ENCODE measurements around the gene ABCC1.
A peak's percentile ranks its signal among the peaks of the same experiment; 100 is the strongest.
"Not testable (repeated sequence)": the region's sequence is repeated elsewhere in the genome, so short reads cannot be mapped to it uniquely, and the experiment has no call there.

ABCC1 gene

GRCh38 chr16:15980329-15980728 lies 30.9 kb downstream of the ABCC1 start:
- no peak for DNase-seq
- 71% methylated on average over 1 of the region's 3 CpGs for WGBS (ENCODE audit: insufficient coverage)
- H3K27ac ChIP-seq (ENCODE audit: insufficient read depth in 1 of 2, low read depth in 1 of 2, low read length in 2 of 2, poor library complexity in 1 of 2, severe bottlenecking in 2 of 2): no peak overlapping the region
- no peak overlapping the region for H3K4me3 ChIP-seq (ENCODE audit: control insufficient read depth in 1 of 7, extremely low read depth in 1 of 7, insufficient read depth in 4 of 7, low read depth in 2 of 7, low read length in 6 of 7)
- POLR2A ChIA-PET: no interaction called here
- H3K36me3 ChIP-seq (ENCODE audit: control insufficient read depth in 4 of 4, insufficient read depth in 4 of 4, low read length in 3 of 4): peaks cover 10 to 56% (median 32%) of the 10 kb centered on the region in 4 experiments
- peaks cover 0 to 27% (median 7%) of the 10 kb centered on the region in 4 experiments for H3K4me1 ChIP-seq (ENCODE audit: control extremely low read depth in 1 of 4, control insufficient read depth in 4 of 4, insufficient read depth in 4 of 4, low read length in 3 of 4)
- H3K27me3 ChIP-seq (replicated peaks in 2 of 5; ENCODE audit: control insufficient read depth in 4 of 5, insufficient read depth in 5 of 5, low read length in 4 of 5): no peaks in the 10 kb centered on the region
- H3K9me3 ChIP-seq (ENCODE audit: control extremely low read depth in 1 of 5, control insufficient read depth in 4 of 5, insufficient read depth in 2 of 5, low read depth in 1 of 5, low read length in 4 of 5): peaks cover 0 to 54% (median 31%) of the 10 kb centered on the region in 5 experiments
- CTCF ChIA-PET: interaction anchor here (0.9 to 2.5 kb wide), 2 partner anchors 13 to 20 kb away, joined by 3 to 7 read pairs; no protein-coding TSS in a partner anchor

GRCh38 chr16:15981382-15981781 lies 32.0 kb downstream of the ABCC1 start:
- WGBS (ENCODE audit: insufficient coverage): 67% methylated on average over 3 of the region's 3 CpGs
- Histone ChIP-seq H3K36me3 (ENCODE audit: control insufficient read depth in 4 of 4, insufficient read depth in 4 of 4, low read length in 3 of 4) (peaks cover 10 to 54% (median 31%) of the 10 kb centered on the region in 4 experiments), H3K27ac (ENCODE audit: insufficient read depth in 1 of 2, low read depth in 1 of 2, low read length in 2 of 2, poor library complexity in 1 of 2, severe bottlenecking in 2 of 2) (no peak overlapping the region), H3K9me3 (ENCODE audit: control extremely low read depth in 1 of 5, control insufficient read depth in 4 of 5, insufficient read depth in 2 of 5, low read depth in 1 of 5, low read length in 4 of 5) (peaks cover 0 to 54% (median 31%) of the 10 kb centered on the region in 5 experiments), H3K4me3 (ENCODE audit: control insufficient read depth in 1 of 7, extremely low read depth in 1 of 7, insufficient read depth in 4 of 7, low read depth in 2 of 7, low read length in 6 of 7) (no peak overlapping the region), H3K4me1 (ENCODE audit: control extremely low read depth in 1 of 4, control insufficient read depth in 4 of 4, insufficient read depth in 4 of 4, low read length in 3 of 4) (peaks cover 0 to 27% (median 7%) of the 10 kb centered on the region in 4 experiments), H3K27me3 (replicated peaks in 2 of 5; ENCODE audit: control insufficient read depth in 4 of 5, insufficient read depth in 5 of 5, low read length in 4 of 5) (no peaks in the 10 kb centered on the region)
- no peak for DNase-seq
- ChIA-PET CTCF (interaction anchor here (0.9 to 2.5 kb wide), 2 partner anchors 14 to 21 kb away, joined by 3 to 7 read pairs; no protein-coding TSS in a partner anchor), POLR2A (no interaction called here)

GRCh38 chr16:15982194-15982915 lies 32.9 kb downstream of the ABCC1 start:
- WGBS (ENCODE audit: insufficient coverage): 72% methylated on average over 2 of the region's 5 CpGs
- H3K27ac ChIP-seq (ENCODE audit: insufficient read depth in 1 of 2, low read depth in 1 of 2, low read length in 2 of 2, poor library complexity in 1 of 2, severe bottlenecking in 2 of 2); DNase-seq; H3K27me3 ChIP-seq (replicated peaks in 2 of 5; ENCODE audit: control insufficient read depth in 4 of 5, insufficient read depth in 5 of 5, low read length in 4 of 5); H3K4me3 ChIP-seq (ENCODE audit: control insufficient read depth in 1 of 7, extremely low read depth in 1 of 7, insufficient read depth in 4 of 7, low read depth in 2 of 7, low read length in 6 of 7): not testable (repeated sequence)
- ChIA-PET CTCF (interaction anchor here (0.6 to 2.5 kb wide), 6 partner anchors 9 to 105 kb away, joined by 3 to 7 read pairs (median 3); no protein-coding TSS in a partner anchor), POLR2A (interaction anchor here (1.1 kb wide), 1 partner anchor 16 kb away, joined by 3 read pairs; no protein-coding TSS in a partner anchor)
- Histone ChIP-seq H3K4me1 (ENCODE audit: control extremely low read depth in 1 of 4, control insufficient read depth in 4 of 4, insufficient read depth in 4 of 4, low read length in 3 of 4) (peaks cover 0 to 26% (median 10%) of the 10 kb centered on the region in 4 experiments), H3K9me3 (ENCODE audit: control extremely low read depth in 1 of 5, control insufficient read depth in 4 of 5, insufficient read depth in 2 of 5, low read depth in 1 of 5, low read length in 4 of 5) (peaks cover 0 to 51% (median 29%) of the 10 kb centered on the region in 5 experiments), H3K36me3 (ENCODE audit: control insufficient read depth in 4 of 4, insufficient read depth in 4 of 4, low read length in 3 of 4) (peaks cover 10 to 48% (median 25%) of the 10 kb centered on the region in 4 experiments)

GRCh38 chr16:15983898-15984297 lies 34.5 kb downstream of the ABCC1 start:
- Histone ChIP-seq H3K36me3 (ENCODE audit: control insufficient read depth in 4 of 4, insufficient read depth in 4 of 4, low read length in 3 of 4) (peaks cover 2 to 32% (median 11%) of the 10 kb centered on the region in 4 experiments), H3K4me1 (ENCODE audit: control extremely low read depth in 1 of 4, control insufficient read depth in 4 of 4, insufficient read depth in 4 of 4, low read length in 3 of 4) (peaks cover 3 to 40% (median 25%) of the 10 kb centered on the region in 4 experiments), H3K4me3 (ENCODE audit: control insufficient read depth in 1 of 7, extremely low read depth in 1 of 7, insufficient read depth in 4 of 7, low read depth in 2 of 7, low read length in 6 of 7) (no peak overlapping the region), H3K9me3 (ENCODE audit: control extremely low read depth in 1 of 5, control insufficient read depth in 4 of 5, insufficient read depth in 2 of 5, low read depth in 1 of 5, low read length in 4 of 5) (peaks cover 0 to 35% (median 19%) of the 10 kb centered on the region in 5 experiments), H3K27ac (ENCODE audit: insufficient read depth in 1 of 2, low read depth in 1 of 2, low read length in 2 of 2, poor library complexity in 1 of 2, severe bottlenecking in 2 of 2) (no peak overlapping the region), H3K27me3 (replicated peaks in 2 of 5; ENCODE audit: control insufficient read depth in 4 of 5, insufficient read depth in 5 of 5, low read length in 4 of 5) (no peaks in the 10 kb centered on the region)
- ChIA-PET CTCF (interaction anchor here (1.2 to 1.4 kb wide), 2 partner anchors 15 to 23 kb away, joined by 3 to 4 read pairs; no protein-coding TSS in a partner anchor), POLR2A (no interaction called here)
- 54% methylated on average over 5 of the region's 5 CpGs for WGBS (ENCODE audit: insufficient coverage)
- peak in 2 of 3 donors; percentile 46 to 60 for DNase-seq

GRCh38 chr16:15985144-15985543 lies 35.7 kb downstream of the ABCC1 start:
- Histone ChIP-seq H3K36me3 (ENCODE audit: control insufficient read depth in 4 of 4, insufficient read depth in 4 of 4, low read length in 3 of 4) (peaks cover 2 to 22% (median 8%) of the 10 kb centered on the region in 4 experiments), H3K27me3 (replicated peaks in 2 of 5; ENCODE audit: control insufficient read depth in 4 of 5, insufficient read depth in 5 of 5, low read length in 4 of 5) (no peaks in the 10 kb centered on the region), H3K4me3 (ENCODE audit: control insufficient read depth in 1 of 7, extremely low read depth in 1 of 7, insufficient read depth in 4 of 7, low read depth in 2 of 7, low read length in 6 of 7) (no peak overlapping the region), H3K9me3 (ENCODE audit: control extremely low read depth in 1 of 5, control insufficient read depth in 4 of 5, insufficient read depth in 2 of 5, low read depth in 1 of 5, low read length in 4 of 5) (peaks cover 0 to 26% (median 19%) of the 10 kb centered on the region in 5 experiments), H3K4me1 (ENCODE audit: control extremely low read depth in 1 of 4, control insufficient read depth in 4 of 4, insufficient read depth in 4 of 4, low read length in 3 of 4) (peaks cover 3 to 52% (median 35%) of the 10 kb centered on the region in 4 experiments), H3K27ac (ENCODE audit: insufficient read depth in 1 of 2, low read depth in 1 of 2, low read length in 2 of 2, poor library complexity in 1 of 2, severe bottlenecking in 2 of 2) (no peak overlapping the region)
- WGBS (ENCODE audit: insufficient coverage): 93% methylated on average over 2 of the region's 4 CpGs
- no peak for DNase-seq
- ChIA-PET CTCF (interaction anchor here (1.4 to 1.8 kb wide), 2 partner anchors 15 to 35 kb away, joined by 3 to 6 read pairs; no protein-coding TSS in a partner anchor), POLR2A (no interaction called here)

- Histone ChIP-seq H3K36me3 (ENCODE audit: control insufficient read depth in 4 of 4, insufficient read depth in 4 of 4, low read length in 3 of 4) (peaks cover 2 to 12% (median 5%) of the 10 kb centered on the region in 4 experiments), H3K4me3 (ENCODE audit: control insufficient read depth in 1 of 7, extremely low read depth in 1 of 7, insufficient read depth in 4 of 7, low read depth in 2 of 7, low read length in 6 of 7) (no peak overlapping the region), H3K4me1 (ENCODE audit: control extremely low read depth in 1 of 4, control insufficient read depth in 4 of 4, insufficient read depth in 4 of 4, low read length in 3 of 4) (peaks cover 3 to 60% (median 37%) of the 10 kb centered on the region in 4 experiments), H3K27me3 (replicated peaks in 2 of 5; ENCODE audit: control insufficient read depth in 4 of 5, insufficient read depth in 5 of 5, low read length in 4 of 5) (no peaks in the 10 kb centered on the region), H3K27ac (ENCODE audit: insufficient read depth in 1 of 2, low read depth in 1 of 2, low read length in 2 of 2, poor library complexity in 1 of 2, severe bottlenecking in 2 of 2) (no peak overlapping the region), H3K9me3 (ENCODE audit: control extremely low read depth in 1 of 5, control insufficient read depth in 4 of 5, insufficient read depth in 2 of 5, low read depth in 1 of 5, low read length in 4 of 5) (peaks cover 0 to 16% (median 8%) of the 10 kb centered on the region in 5 experiments)
- no peak for DNase-seq
- ChIA-PET CTCF (interaction anchor here (1.4 to 2.3 kb wide), 4 partner anchors 9 to 36 kb away, joined by 3 to 6 read pairs (median 4); no protein-coding TSS in a partner anchor), POLR2A (interaction anchor here (1.2 kb wide), 1 partner anchor 12 kb away, joined by 4 read pairs; no protein-coding TSS in a partner anchor)
- WGBS (ENCODE audit: insufficient coverage): 92% methylated on average over 6 of the region's 9 CpGs
Observed at GRCh38 chr16:15986261-15986660, 36.8 kb downstream of the ABCC1 start.

Data from common myeloid progenitor, CD34-positive (primary cell).